GM19351 (cell line): ENCODE measurements around the gene ZNF653.

Experiments used
- ATAC-seq: cut with Tn5 transposase; IDR thresholded peaks from one replicate; pipeline ENCODE4 v1.9.1; 2021; ENCODE audit warnings: mild to moderate bottlenecking, moderate library complexity; ENCODE audit not compliant: unreplicated experiment

ZNF653 gene, protein sequence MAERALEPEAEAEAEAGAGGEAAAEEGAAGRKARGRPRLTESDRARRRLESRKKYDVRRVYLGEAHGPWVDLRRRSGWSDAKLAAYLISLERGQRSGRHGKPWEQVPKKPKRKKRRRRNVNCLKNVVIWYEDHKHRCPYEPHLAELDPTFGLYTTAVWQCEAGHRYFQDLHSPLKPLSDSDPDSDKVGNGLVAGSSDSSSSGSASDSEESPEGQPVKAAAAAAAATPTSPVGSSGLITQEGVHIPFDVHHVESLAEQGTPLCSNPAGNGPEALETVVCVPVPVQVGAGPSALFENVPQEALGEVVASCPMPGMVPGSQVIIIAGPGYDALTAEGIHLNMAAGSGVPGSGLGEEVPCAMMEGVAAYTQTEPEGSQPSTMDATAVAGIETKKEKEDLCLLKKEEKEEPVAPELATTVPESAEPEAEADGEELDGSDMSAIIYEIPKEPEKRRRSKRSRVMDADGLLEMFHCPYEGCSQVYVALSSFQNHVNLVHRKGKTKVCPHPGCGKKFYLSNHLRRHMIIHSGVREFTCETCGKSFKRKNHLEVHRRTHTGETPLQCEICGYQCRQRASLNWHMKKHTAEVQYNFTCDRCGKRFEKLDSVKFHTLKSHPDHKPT

DNA sequence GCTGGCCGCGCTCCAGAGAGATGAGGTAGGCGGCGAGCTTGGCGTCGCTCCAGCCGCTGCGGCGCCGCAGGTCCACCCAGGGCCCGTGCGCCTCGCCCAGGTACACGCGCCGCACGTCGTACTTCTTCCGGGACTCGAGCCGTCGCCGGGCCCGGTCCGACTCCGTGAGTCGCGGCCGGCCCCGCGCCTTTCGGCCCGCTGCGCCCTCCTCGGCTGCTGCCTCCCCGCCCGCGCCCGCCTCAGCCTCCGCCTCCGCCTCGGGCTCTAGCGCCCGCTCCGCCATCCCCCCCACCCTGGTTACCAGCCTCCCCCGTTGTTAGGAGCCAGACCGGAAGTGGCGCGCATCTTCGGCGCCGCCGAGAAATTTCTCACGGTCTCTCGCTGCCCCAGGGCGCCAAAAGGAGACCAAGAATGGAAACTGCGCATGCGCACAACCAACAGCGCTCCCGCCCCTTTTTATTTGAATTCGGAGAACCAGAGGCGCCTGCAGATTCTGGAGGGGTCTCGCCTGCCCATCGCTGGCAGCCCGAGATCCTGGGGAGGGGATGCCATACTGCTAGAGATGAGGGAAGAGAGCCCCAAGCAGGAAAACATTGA lies at the start of gene ZNF653:
Gene ZNF653, minus strand, starts transcription at position 336 of the 597 bp plus-strand sequence. Its CDS starts 53 bp downstream, at position 283.
- peak; percentile 49 for ATAC-seq

- ATAC-seq, result no peak
These were observed 49.6 kb upstream of the ZNF653 start for GRCh38 chr19:11555246-11555645.

GRCh38 chr19:11554160-11554559 lies 48.5 kb upstream of the ZNF653 start:
- no peak for ATAC-seq

DNA sequence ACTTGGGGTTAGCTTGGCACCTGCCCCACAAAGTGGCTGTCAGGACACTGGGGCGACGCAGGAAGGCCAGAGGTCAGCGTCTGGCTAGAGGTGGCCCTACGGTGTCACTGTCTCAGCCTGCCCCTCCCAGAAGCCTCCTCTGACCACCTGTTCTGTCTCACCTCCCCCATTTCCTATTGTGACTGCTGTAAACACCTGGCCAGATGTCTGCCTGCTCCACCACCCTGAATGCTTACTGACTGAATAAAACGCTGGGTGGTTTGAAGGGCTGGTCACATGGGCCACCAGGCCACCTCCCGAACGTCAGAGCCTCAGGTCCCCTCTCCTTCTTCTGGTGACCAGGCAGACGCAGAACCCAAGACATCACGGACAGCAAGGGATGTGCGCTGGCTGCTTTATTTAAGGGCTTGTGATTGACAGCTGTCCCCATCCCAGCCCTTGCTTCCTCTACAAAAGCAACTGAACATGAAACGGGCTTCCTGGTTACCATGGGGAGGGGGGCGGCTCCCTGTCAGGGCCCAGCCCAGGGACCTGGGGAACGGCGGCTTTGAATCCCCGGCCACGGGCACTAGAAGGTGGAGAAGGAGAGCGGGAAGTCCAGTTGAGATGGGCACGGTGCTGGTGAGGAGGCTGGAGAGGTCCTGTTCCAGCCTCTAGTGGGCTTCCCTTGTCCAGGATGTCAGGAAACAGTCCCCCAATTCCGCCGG lies 47.2 kb upstream of the ZNF653 start:
- ATAC-seq, result no peak

DNA sequence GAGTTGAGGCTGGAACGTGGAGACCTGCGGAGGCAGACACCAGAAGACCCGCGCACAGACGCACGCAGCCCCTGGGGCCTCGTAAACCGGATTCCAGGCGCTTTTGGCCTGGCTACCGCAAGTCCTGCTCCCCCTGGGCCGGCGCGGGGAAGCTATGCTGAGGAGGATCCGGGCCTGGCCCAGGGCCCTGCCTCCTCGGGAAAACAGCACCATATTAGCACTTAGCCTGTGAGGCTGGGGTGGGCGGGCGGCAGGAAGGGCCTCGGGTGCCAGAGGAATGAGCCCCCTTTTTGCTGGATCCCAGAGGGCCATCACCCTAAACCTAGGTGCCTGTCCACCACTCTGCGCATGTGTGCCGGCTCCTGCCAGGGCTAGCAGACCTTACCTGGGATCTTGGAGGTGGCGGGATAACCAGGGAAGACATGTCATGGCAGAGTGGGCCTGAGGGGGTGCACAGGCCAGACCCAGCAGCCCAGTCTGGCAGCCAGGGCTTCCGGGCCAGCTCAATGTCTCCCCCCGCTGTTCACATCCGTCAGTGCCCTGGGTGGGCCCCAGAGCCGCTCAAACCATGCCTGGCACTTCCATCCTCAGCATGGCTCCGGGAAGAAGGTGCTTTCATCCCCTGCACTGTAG lies 46.1 kb upstream of the ZNF653 start:
- ATAC-seq, result no peak

- ATAC-seq, result no peak
These were observed 44.6 kb upstream of the ZNF653 start for GRCh38 chr19:11550265-11550664.

DNA sequence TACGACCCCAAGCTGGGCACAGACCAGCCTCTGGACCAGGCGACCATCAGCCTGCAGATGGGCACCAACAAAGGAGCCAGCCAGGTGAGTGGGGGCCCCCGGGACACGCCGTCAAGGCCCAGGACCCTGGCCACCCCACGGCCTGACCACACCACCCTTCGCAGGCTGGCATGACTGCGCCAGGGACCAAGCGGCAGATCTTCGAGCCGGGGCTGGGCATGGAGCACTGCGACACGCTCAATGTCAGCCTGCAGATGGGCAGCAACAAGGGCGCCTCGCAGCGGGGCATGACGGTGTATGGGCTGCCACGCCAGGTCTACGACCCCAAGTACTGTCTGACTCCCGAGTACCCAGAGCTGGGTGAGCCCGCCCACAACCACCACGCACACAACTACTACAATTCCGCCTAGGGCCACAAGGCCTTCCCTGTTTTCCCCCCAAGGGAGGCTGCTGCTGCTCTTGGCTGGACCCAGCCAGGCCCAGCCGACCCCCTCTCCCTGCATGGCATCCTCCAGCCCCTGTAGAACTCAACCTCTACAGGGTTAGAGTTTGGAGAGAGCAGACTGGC lies 43.8 kb upstream of the ZNF653 start:
- ATAC-seq, result no peak

DNA sequence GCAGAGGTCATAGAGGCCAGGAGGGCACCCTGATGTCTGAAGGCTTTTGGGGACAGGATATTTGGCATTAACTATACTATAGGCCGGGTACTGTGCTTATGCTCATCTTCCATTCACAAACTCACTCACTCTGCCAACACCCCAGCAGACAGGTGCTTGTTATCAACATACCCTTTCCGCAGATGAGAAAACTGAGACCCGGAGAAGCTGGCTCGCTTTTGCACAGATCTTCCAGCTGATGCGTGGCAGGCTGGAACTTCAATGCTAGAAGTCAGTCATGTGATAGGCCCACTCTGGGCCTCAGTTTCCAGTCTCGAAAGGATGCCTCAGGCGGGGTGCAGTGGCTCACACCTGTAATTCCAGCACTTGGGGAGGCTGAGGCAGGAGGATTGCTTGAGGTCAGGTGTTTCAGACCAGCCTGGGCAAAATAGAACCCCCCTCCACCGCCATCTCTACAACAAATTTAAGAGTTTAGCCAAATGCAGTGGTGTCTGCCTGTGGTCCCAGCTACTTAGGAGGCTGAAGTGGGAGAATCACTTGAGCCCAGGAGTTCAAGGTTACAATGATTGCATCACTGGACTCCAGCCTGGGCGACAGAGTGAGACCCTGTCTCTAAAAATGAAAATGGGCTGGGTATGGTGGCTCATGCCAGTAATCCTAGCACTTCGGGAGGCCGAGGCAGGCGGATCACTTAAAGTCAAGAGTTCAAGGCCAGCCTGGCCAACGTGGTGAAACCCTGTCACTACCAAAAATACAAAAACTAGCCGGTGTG lies 42.5 kb upstream of the ZNF653 start:
- no peak for ATAC-seq

DNA sequence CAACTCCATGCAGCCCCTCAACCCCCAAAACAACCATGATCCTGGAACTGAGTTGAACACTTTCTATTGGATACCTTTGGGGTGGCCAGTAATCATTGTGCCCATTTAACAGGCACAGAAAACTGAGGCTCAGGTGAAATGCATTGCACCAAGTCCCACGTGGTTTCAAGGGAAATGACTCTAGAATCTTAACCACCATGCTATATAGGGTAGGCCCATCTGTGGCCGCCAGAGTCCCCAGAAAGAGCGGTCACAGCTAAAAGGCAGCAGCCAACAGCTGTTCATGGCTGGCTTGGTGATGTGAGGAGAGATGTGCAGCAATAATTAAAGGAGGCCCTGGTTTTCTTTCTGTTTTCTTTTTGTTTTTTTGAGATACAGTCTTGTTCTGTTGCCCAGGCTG lies 35.6 kb upstream of the ZNF653 start:
- ATAC-seq, result peak; percentile 47

GRCh38 chr19:11540645-11541044 lies 35.0 kb upstream of the ZNF653 start:
- ATAC-seq, result no peak

GRCh38 chr19:11539495-11540365 lies 34.1 kb upstream of the ZNF653 start:
- ATAC-seq, result no peak

DNA sequence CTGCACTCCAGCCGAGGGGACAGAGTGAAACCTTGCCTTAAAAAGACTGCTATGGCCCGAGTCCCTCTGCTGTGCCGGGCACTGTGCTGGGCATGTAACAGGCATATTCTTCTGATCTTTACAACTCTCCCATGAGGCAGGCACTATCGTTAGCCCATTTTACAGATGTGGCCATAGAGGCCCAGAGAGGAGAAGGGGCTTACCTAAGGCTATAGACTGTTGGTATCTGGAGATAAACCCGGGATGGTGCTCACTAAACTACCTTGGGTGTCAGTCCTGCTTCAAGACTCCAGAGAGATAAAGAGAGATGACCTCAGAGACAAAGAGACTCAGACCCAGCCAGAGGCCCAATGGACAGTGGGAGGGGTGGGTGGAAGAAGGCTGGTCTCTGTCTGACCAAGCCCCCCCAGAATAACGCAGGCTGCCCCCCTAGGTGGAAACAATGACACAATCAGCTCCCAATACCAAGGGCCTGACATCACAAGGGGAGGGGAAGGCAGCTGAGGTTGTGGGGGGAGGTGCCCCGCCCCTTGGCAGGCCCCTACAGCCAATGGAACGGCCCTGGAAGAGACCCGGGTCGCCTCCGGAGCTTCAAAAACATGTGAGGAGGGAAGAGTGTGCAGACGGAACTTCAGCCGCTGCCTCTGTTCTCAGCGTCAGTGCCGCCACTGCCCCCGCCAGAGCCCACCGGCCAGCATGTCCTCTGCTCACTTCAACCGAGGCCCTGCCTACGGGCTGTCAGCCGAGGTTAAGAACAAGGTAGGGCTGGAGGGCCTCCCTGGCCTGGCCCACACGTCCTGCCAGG lies 32.8 kb upstream of the ZNF653 start, which contains the start of gene CNN1:
Gene CNN1, plus strand, starts transcription at position 620 of the 805 bp plus-strand sequence. Its CDS starts 77 bp downstream, at position 697.
- ATAC-seq, result no peak

DNA sequence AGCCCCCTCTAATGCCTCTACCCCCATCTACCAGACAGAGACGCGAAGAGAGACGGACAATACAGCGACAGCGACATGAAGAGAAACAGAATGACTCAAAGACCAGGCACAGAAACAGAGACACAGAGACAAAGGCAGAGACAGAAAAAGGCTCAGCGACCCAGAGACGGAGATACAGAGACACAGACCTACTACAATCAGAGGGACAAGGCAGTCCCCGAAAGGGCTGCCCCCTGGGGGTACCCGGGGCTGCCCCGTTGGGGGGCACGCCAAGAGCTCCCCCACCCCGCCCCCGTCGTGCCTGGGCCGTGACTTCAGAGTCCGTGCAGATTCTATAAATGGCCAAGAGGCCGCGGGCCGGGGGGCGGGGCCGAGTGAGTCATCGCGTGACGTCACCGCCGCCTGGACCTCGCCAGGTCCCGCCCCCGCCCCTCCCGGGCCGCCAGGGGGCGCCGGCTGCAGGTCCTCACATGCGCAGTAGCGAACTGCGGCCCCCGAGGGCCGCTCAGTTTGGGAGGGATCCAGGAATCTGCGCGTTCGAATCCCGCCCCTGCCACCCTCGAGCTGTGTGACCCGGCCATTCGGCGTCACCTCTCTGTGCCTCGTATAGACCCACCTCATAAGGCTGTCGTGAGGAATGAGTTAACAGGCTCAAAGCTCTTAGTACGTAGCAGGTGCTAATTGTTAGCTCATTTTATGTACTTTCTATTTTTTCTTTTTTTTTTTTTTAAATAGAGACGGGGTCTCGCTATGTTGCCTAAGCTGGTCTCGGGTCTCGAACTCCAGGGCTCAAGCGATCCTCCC lies 30.4 kb upstream of the ZNF653 start:
- ATAC-seq, result no peak

DNA sequence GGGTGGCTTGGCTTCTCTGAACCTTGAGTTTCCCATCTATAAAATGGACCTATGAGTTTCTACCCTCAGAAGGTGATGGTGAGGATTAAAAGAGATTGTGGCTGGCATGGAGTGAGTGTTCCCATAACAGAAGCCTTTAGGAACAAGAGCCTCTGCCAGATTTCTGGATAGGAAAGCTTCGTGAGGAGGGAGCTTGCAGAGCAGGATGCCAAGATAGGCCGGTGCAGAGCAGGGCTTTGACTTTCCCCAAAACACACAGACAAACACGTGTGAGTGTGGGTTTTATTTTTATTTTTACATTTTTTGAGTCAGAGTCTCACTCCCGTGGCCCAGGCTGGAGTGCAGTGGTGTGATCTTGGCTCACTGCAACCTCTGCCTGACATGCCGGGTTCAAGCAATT lies 29.3 kb upstream of the ZNF653 start:
- no peak for ATAC-seq

DNA sequence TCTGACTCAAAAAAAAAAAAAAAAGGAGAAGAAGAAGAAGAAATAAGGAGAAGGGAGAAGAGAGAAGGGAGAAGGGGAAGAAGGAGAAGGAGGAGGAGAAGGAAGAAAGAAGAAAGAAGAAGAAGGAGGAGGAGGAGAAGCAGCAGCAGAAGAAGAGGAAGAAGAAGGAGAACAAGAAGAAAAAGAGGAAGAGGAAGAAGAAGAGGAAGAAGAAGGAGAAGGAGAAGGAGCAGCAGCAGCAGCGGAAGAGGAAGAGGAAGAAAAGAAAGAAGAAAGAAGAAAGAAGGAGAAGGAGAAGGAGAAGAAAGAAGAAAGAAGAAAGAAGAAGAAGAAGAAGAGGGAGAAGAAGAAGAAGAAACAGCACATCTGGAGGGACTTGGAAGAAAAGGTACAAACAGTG lies 28.9 kb upstream of the ZNF653 start:
- no peak for ATAC-seq

- no peak for ATAC-seq
These were observed 24.8 kb upstream of the ZNF653 start for GRCh38 chr19:11530432-11530831.
